ENCODE measurements around the gene KLHL24. TPM values are rescaled to one million over a fixed set of nuclear protein-coding genes. Genes with fewer than 3 reads are reported as not detected.
"Not testable (repeated sequence)": the region's sequence is repeated elsewhere in the genome, so short reads cannot be mapped to it uniquely, and the experiment has no call there.

KLHL24 gene
- total RNA-seq, 8 experiments from 2014 or later, result 56.9 to 220 (median 92.6) TPM

DNA sequence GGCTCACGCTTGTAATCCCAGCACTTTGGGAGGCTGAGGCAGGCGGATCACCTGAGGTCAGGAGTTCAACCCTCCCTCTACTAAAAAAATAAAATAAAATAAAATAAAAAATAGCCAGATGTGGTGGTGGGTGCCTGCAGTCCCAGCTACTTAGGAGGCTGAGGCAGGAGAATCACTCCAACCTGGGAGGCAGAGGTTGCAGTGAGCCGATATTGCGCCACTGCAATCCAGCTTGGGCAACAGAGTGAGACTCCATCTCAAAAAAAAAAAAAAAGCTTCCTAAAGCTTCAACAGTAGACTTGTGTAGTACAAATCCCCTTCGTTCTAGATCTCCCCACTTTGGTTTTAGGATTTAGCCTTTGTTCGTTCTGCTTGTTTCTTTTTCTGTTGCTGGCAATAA is 68.5 kb downstream of the KLHL24 start:
- in situ Hi-C loops (cut with MboI; ENCODE audit: low pct_unique_long_range_greater_than_20kb in 2 of 9, low sequenced_read_pairs in 9 of 9, unreplicated experiment in 9 of 9); H3K4me3 ChIP-seq; ATAC-seq (replicated peaks in 6 of 8); H3K27ac ChIP-seq: not testable (repeated sequence)
- peaks cover 8 to 15% of the 10 kb centered on the region in 2 donors for H3K4me1 ChIP-seq (replicated peaks in 1 of 2)
- WGBS, 10 experiments, result 45 to 100% (median 94%) methylated on average over 1 to 5 of the region's 6 CpGs

DNA sequence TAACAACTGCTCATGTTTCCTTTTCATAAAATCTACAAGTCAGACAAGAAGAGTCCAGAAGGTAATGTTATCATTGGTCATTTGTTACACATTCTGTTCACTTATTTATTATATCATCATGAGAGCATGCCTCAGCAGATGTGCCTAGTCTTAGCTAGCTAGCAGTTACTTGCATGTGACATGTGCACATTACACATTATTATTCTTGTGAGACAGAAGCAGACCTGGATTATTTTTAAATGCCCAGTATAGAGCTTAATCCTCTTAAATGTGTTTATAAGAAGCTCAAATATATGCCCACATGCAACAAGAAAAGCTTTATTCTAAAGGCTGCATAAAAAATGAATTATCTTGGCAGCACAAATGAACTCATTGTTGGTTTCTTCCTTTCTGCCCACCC is 74.8 kb downstream of the KLHL24 start:
- Histone ChIP-seq H3K4me3 (no peak overlapping the region), H3K4me1 (replicated peaks in 1 of 2) (peaks cover 2 to 3% of the 10 kb centered on the region in 2 donors), H3K27ac (no peak overlapping the region)
- in situ Hi-C loops (cut with MboI; ENCODE audit: low pct_unique_long_range_greater_than_20kb in 2 of 9, low sequenced_read_pairs in 9 of 9, unreplicated experiment in 9 of 9), result no loop called here
- ATAC-seq (replicated peaks in 6 of 8), result peak in 4 of 8 experiments; percentile 31 to 53 (median 36)

DNA sequence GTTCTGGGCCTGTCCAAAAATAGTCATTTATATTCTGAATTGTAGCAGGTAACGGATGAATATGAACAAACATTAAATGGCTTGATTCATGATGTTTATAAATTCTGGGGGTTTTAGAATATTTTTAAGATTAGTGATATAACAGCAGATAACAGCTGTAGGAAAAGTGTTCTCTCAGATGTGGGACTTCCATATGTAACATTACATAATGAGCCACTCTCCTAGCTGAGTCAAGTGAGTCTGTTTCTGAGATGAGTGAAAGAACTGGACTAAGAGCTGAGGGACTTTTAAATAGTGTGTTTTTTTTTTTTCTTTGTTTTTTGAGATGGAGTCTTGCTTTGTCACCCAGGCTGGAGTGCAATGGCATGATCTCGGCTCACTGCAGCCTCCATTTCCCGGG is 76.1 kb downstream of the KLHL24 start:
- in situ Hi-C loops (cut with MboI; ENCODE audit: low pct_unique_long_range_greater_than_20kb in 2 of 9, low sequenced_read_pairs in 9 of 9, unreplicated experiment in 9 of 9), result no loop called here
- peaks cover 2 to 3% of the 10 kb centered on the region in 2 donors for H3K4me1 ChIP-seq (replicated peaks in 1 of 2)
- no peak overlapping the region for H3K4me3 ChIP-seq
- H3K27ac ChIP-seq, result no peak overlapping the region
- ATAC-seq (replicated peaks in 6 of 8), result no peak
- WGBS, 10 experiments, result 91 to 100% (median 100%) methylated on average over 1 to 3 of the region's 3 CpGs; no CpG with 5 or more reads in 1 of the 10 experiments

DNA sequence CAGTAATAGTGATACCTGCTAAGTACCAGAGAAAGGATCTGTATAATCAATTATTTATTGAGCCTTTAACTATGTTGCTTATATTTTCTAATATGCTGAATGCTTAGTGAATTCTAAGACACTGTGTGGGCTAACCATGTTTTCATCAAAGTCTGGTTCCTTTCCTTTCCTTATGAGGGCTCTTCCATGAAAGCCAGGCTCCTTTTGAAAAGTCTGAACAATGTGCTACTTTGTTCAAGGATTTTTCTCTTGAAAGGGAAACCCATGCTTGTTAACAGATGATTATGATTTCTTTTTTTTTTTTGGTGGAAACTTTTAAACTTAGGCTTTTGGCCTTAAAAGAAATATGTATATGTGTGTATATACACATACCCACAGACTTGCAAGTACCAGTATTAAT is 79.2 kb downstream of the KLHL24 start:
- ATAC-seq (replicated peaks in 6 of 8), result no peak
- H3K4me3 ChIP-seq, result no peak overlapping the region
- peaks cover 2 to 3% of the 10 kb centered on the region in 2 donors for H3K4me1 ChIP-seq (replicated peaks in 1 of 2)
- H3K27ac ChIP-seq, result no peak overlapping the region
- in situ Hi-C loops (cut with MboI; ENCODE audit: low pct_unique_long_range_greater_than_20kb in 2 of 9, low sequenced_read_pairs in 9 of 9, unreplicated experiment in 9 of 9), result no loop called here

DNA sequence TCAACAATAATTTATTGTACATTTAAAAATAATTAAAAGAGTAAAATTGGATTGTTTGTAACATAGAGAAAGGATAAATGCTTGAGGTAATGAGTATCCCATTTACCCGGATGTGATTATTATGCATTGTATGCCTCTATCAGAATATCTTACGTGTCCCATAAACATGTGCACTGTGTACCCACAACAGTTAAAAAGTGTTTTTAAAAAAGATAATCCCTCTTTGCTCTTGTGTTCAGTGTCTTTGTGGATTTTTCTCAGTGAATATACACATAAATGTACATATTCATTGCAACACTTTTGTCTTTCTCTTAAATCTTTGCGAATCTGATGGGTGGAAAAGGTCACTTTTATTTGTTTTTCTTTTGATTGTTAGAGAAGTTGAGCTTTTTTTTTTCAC is 82.6 kb downstream of the KLHL24 start:
- Histone ChIP-seq H3K4me3 (no peak overlapping the region), H3K4me1 (replicated peaks in 1 of 2) (no peaks in the 10 kb centered on the region), H3K27ac (no peak overlapping the region)
- WGBS, 10 experiments, result 0 to 100% (median 74%) methylated on average over 1 to 3 of the region's 3 CpGs
- in situ Hi-C loops (cut with MboI; ENCODE audit: low pct_unique_long_range_greater_than_20kb in 2 of 9, low sequenced_read_pairs in 9 of 9, unreplicated experiment in 9 of 9), result no loop called here
- ATAC-seq (replicated peaks in 6 of 8), result peak in 3 of 8 experiments; percentile 53 to 93 (median 66)

DNA sequence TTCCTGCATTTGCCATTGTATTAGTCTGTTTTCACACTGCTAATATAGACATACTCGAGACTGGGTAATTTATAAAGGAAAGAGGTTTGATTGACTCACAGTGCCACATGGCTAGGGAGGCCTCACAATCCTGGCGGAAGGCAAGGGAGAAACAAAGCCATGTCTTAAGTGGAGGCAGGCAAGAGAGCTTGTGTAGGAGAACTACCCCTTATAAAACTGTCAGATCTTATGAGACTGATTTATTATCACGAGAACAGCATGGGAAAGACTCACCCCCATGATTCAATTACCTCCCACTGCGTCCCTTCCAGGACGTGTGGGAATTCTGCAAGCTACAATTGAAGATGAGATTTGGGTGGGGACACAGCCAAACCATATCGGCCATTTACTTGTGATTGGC is 90.0 kb downstream of the KLHL24 start:
- Histone ChIP-seq H3K27ac (no peak overlapping the region), H3K4me3 (no peak overlapping the region), H3K4me1 (replicated peaks in 1 of 2) (no peaks in the 10 kb centered on the region)
- in situ Hi-C loops (cut with MboI; ENCODE audit: low pct_unique_long_range_greater_than_20kb in 2 of 9, low sequenced_read_pairs in 9 of 9, unreplicated experiment in 9 of 9), result no loop called here
- WGBS, 10 experiments, result 57 to 100% (median 77%) methylated on average over 1 to 6 of the region's 6 CpGs; no CpG with 5 or more reads in 2 of the 10 experiments
- no peak for ATAC-seq (replicated peaks in 6 of 8)

DNA sequence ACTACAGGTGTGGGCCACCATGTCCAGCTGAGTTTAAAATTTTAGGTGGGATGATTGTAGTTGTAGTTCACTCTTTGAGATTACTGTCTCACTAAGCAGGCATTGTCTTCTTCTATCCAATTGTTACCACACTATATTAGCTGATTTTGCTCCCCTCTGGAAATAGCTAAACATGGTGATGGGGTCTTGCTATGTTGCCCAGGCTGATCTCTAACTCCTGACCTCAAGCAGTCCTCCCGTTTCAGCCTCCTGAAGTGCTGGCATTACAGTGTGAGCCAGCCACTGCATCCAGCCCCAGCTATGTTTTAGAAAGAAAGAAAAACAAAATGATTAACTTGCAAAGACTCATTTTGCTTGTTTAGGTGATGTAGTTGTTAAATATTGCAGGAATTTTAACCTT is 92.8 kb downstream of the KLHL24 start:
- no peak for ATAC-seq (replicated peaks in 6 of 8)
- in situ Hi-C loops (cut with MboI; ENCODE audit: low pct_unique_long_range_greater_than_20kb in 2 of 9, low sequenced_read_pairs in 9 of 9, unreplicated experiment in 9 of 9), result no loop called here
- WGBS, 10 experiments, result 86 to 100% (median 100%) methylated on average over 1 of the region's 1 CpG; no CpG with 5 or more reads in 4 of the 10 experiments
- Histone ChIP-seq H3K4me1 (replicated peaks in 1 of 2) (no peaks in the 10 kb centered on the region), H3K4me3 (no peak overlapping the region), H3K27ac (no peak overlapping the region)

DNA sequence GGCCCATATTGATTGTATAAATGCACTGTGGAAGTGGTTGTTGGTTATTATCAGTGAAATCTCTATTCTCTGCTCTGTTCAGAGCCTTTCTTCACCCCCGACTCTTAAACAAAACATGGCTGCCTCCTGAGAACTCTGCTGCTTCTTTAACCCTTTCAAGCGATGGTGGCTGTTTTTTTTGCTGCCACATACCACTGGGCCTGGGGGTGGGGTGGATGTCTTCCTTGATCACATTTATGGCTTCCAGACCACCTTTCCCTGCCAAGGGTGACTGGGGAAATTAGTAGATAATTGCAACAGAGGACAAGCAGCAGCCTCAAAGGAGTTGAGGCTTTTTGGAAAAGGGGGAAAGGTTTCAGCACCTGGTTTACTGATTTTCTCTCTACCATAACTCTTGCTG is 94.9 kb downstream of the KLHL24 start:
- ATAC-seq (replicated peaks in 6 of 8), result no peak
- Histone ChIP-seq H3K27ac (no peak overlapping the region), H3K4me3 (no peak overlapping the region), H3K4me1 (replicated peaks in 1 of 2) (no peaks in the 10 kb centered on the region)
- WGBS, 10 experiments, result 70 to 100% (median 90%) methylated on average over 1 to 2 of the region's 2 CpGs; no CpG with 5 or more reads in 3 of the 10 experiments
- in situ Hi-C loops (cut with MboI; ENCODE audit: low pct_unique_long_range_greater_than_20kb in 2 of 9, low sequenced_read_pairs in 9 of 9, unreplicated experiment in 9 of 9), result no loop called here

DNA sequence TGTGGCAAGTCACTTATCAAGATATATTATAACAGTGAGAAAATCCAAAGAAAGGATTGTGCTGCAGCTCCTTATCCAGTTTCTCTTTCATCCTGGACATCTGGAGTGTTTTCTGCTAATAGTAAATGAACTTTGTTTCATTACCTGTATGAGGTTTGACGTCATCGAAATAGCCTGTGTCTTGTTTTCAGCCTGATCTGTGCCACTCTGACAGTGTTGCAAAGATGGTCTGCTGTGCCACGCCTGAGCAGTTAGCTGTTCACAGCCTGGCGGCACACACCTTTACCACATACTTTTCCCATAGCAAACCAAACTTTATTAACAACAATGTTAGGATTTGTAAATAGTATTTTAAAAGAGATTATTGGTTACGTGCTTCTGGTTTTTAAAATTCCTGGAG is 96.2 kb downstream of the KLHL24 start:
- no peak overlapping the region for H3K27ac ChIP-seq
- H3K4me3 ChIP-seq, result no peak overlapping the region
- 98 to 100% (median 100%) methylated on average over 1 to 5 of the region's 5 CpGs; no CpG with 5 or more reads in 4 of the 10 experiments for WGBS, 10 experiments
- in situ Hi-C loops (cut with MboI; ENCODE audit: low pct_unique_long_range_greater_than_20kb in 2 of 9, low sequenced_read_pairs in 9 of 9, unreplicated experiment in 9 of 9), result no loop called here
- no peaks in the 10 kb centered on the region for H3K4me1 ChIP-seq (replicated peaks in 1 of 2)
- no peak for ATAC-seq (replicated peaks in 6 of 8)

DNA sequence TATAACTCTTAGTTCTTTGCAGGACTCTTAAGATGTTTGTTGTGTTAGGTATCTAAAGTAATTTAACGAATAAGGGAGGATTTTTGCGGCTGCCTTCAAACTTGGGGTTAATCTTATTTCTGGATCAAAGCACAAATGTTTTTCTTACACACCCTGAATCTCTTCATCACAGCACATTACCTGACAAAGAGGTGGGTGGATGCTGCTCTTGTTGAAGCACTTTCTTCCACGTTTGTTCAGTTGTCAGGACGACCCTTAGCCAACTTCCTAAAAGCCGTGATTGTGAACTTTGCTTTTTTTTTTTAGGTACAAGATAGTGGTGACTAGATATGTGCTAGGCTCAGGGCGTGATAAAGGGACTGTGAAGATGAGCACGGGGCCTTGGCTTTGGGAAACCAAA is 98.1 kb downstream of the KLHL24 start:
- no peak overlapping the region for H3K4me3 ChIP-seq
- H3K27ac ChIP-seq, result no peak overlapping the region

More for the DNA sequence above, 98.1 kb downstream of the KLHL24 start:
- no peak for ATAC-seq (replicated peaks in 6 of 8)
- WGBS, 10 experiments, result 83 to 96% (median 92%) methylated on average over 1 to 7 of the region's 7 CpGs; no CpG with 5 or more reads in 2 of the 10 experiments
- H3K4me1 ChIP-seq (replicated peaks in 1 of 2), result no peaks in the 10 kb centered on the region
- in situ Hi-C loops (cut with MboI; ENCODE audit: low pct_unique_long_range_greater_than_20kb in 2 of 9, low sequenced_read_pairs in 9 of 9, unreplicated experiment in 9 of 9), result no loop called here

Other genes starting within 250 kb of the KLHL24 start
- 10 to 100 TPM in 2 of 8 experiments, 1 to 10 TPM in 5, under 1 TPM in 1; 0.81 to 16.4 (median 5.6) TPM for gene MCF2L2, start 207.0 kb upstream of the KLHL24 start, total RNA-seq
- 1 to 10 TPM in 4 of 8 experiments, under 1 TPM in 4; 0.07 to 2.6 (median 0.96) TPM for gene KLHL6, start 79.9 kb upstream of the KLHL24 start, total RNA-seq
- gene YEATS2, start 62.2 kb downstream of the KLHL24 start, total RNA-seq, result 10 to 100 TPM; 33.9 to 98.9 (median 44.2) TPM
- gene MAP6D1, start 190.0 kb downstream of the KLHL24 start, total RNA-seq, result 1 to 10 TPM in 7 of 8 experiments, not detected in 1; 1.2 to 4.4 (median 2.1) TPM
- gene PARL, start 249.3 kb downstream of the KLHL24 start, total RNA-seq, result 10 to 100 TPM; 33.7 to 68.8 (median 47.3) TPM

Measured in motor neuron (in vitro differentiated cells).